ENCODE data around the gene TBC1D32.
"Not testable (repeated sequence)": the region's sequence is repeated elsewhere in the genome, so short reads cannot be mapped to it uniquely, and the experiment has no call there.

TBC1D32 gene

GRCh38 chr6:121334299-121335086, at the start of gene TBC1D32:
TSS of gene TBC1D32 (minus strand) at chr6:121334480. CDS start at chr6:121334430, 50 bp downstream.
- DNase-seq = peak; percentile 81 to 92

- no peak for DNase-seq
These were observed 49.2 kb upstream of the TBC1D32 start for GRCh38 chr6:121383478-121383877.

- no peak for DNase-seq
These were observed 48.3 kb upstream of the TBC1D32 start for GRCh38 chr6:121382467-121383121.

- no peak for DNase-seq
These were observed 42.1 kb upstream of the TBC1D32 start for GRCh38 chr6:121376411-121376810.

- DNase-seq = not testable (repeated sequence)
These were observed 39.9 kb upstream of the TBC1D32 start for GRCh38 chr6:121374219-121374618.

- no peak for DNase-seq
These were observed 31.5 kb upstream of the TBC1D32 start for GRCh38 chr6:121365536-121366521.

- no peak for DNase-seq
These were observed 22.3 kb upstream of the TBC1D32 start for GRCh38 chr6:121356575-121356974.

GRCh38 chr6:121354764-121355163, 20.5 kb upstream of the TBC1D32 start:
- no peak for DNase-seq

GRCh38 chr6:121352941-121353340, 18.7 kb upstream of the TBC1D32 start:
- no peak for DNase-seq

GRCh38 chr6:121351916-121352315, 17.6 kb upstream of the TBC1D32 start:
- DNase-seq = no peak

GRCh38 chr6:121349596-121349995, 15.3 kb upstream of the TBC1D32 start:
- no peak for DNase-seq

- no peak for DNase-seq
These were observed 13.2 kb upstream of the TBC1D32 start for GRCh38 chr6:121347484-121347883.

GRCh38 chr6:121344539-121344938, 10.3 kb upstream of the TBC1D32 start:
- no peak for DNase-seq

- DNase-seq = no peak
These were observed 5.5 kb upstream of the TBC1D32 start for GRCh38 chr6:121339639-121340226.

GRCh38 chr6:121338956-121339355, 4.7 kb upstream of the TBC1D32 start:
- DNase-seq = no peak

GRCh38 chr6:121338366-121338765, 4.1 kb upstream of the TBC1D32 start:
- DNase-seq = no peak

- no peak for DNase-seq
These were observed 1.1 kb upstream of the TBC1D32 start for GRCh38 chr6:121335087-121336008.

- DNase-seq = not testable (repeated sequence)
These were observed 586 bp downstream of the TBC1D32 start for GRCh38 chr6:121333694-121334093.

- DNase-seq = no peak
These were observed 1.1 kb downstream of the TBC1D32 start for GRCh38 chr6:121333196-121333595.

- DNase-seq = no peak
These were observed 3.8 kb downstream of the TBC1D32 start for GRCh38 chr6:121330516-121330915.

GRCh38 chr6:121321282-121321681, 13.0 kb downstream of the TBC1D32 start:
- DNase-seq = no peak

GRCh38 chr6:121319603-121320002, 14.7 kb downstream of the TBC1D32 start:
- no peak for DNase-seq

All from stimulated activated CD4-positive, alpha-beta T cell treated with anti-CD3 and anti-CD28 coated beads, Interleukin-4, amount 100 ng/mL, for 4 hours (primary cell).